Stimulated activated naive CD8-positive, alpha-beta T cell treated with anti-CD3 and anti-CD28 coated beads, Interleukin-15, Interleukin-2, amounts not matched to agents 100 U/mL and 50 U/mL, for 24 hours (primary cell): ENCODE measurements around the gene EFNA1.
"Not testable (repeated sequence)": the region's sequence is repeated elsewhere in the genome, so short reads cannot be mapped to it uniquely, and the experiment has no call there.

Experiments used
- ATAC-seq: fragments of 150-1000 bp; cut with Tn5 transposase; one replicate; pipeline ENCODE4 v1.10.0; 2021
- DNase-seq: peaks from one replicate; pipeline ENCODE4 v3.0.0; 2021

The EFNA1 gene

GRCh38 chr1:155092131-155092530 is 35.5 kb upstream of the EFNA1 start:
- no peak for DNase-seq
- ATAC-seq: no peak

- DNase-seq: no peak
- no peak for ATAC-seq
Measured at GRCh38 chr1:155092641-155093040, 35.0 kb upstream of the EFNA1 start.

- ATAC-seq (no peak), DNase-seq (no peak)
Measured at GRCh38 chr1:155093911-155094621, 33.6 kb upstream of the EFNA1 start.

GRCh38 chr1:155094622-155094948 is 33.1 kb upstream of the EFNA1 start:
- DNase-seq (no peak), ATAC-seq (no peak)

GRCh38 chr1:155099331-155099730 is 28.3 kb upstream of the EFNA1 start:
- ATAC-seq: no peak
- DNase-seq: no peak

- DNase-seq (no peak), ATAC-seq (no peak)
Measured at GRCh38 chr1:155103325-155103724, 24.4 kb upstream of the EFNA1 start.

GRCh38 chr1:155104605-155105534 is 22.8 kb upstream of the EFNA1 start:
- DNase-seq (no peak), ATAC-seq (no peak)

- ATAC-seq: no peak
- no peak for DNase-seq
Measured at GRCh38 chr1:155105604-155106011, 22.1 kb upstream of the EFNA1 start.

GRCh38 chr1:155106862-155107261 is 20.8 kb upstream of the EFNA1 start:
- ATAC-seq (no peak), DNase-seq (no peak)

- no peak for DNase-seq
- no peak for ATAC-seq
Measured at GRCh38 chr1:155107309-155108264, 20.1 kb upstream of the EFNA1 start.

GRCh38 chr1:155108296-155108695 is 19.4 kb upstream of the EFNA1 start:
- no peak for DNase-seq
- no peak for ATAC-seq

GRCh38 chr1:155110381-155110780 is 17.3 kb upstream of the EFNA1 start:
- no peak for DNase-seq
- ATAC-seq: no peak

GRCh38 chr1:155110826-155111225 is 16.9 kb upstream of the EFNA1 start:
- ATAC-seq (no peak), DNase-seq (no peak)

- ATAC-seq (no peak), DNase-seq (no peak)
Measured at GRCh38 chr1:155113450-155113980, 14.2 kb upstream of the EFNA1 start.

GRCh38 chr1:155116113-155116764 is 11.4 kb upstream of the EFNA1 start:
- ATAC-seq (no peak), DNase-seq (no peak)

- DNase-seq (no peak), ATAC-seq (no peak)
Measured at GRCh38 chr1:155117610-155118009, 10.1 kb upstream of the EFNA1 start.

GRCh38 chr1:155118090-155118489 is 9.6 kb upstream of the EFNA1 start:
- not testable (repeated sequence) for ATAC-seq, DNase-seq

- DNase-seq: no peak
- ATAC-seq: no peak
Measured at GRCh38 chr1:155120253-155120652, 7.4 kb upstream of the EFNA1 start.

- DNase-seq: no peak
- ATAC-seq: no peak
Measured at GRCh38 chr1:155121249-155121648, 6.4 kb upstream of the EFNA1 start.

GRCh38 chr1:155122308-155122707 is 5.4 kb upstream of the EFNA1 start:
- ATAC-seq: no peak
- DNase-seq: no peak

GRCh38 chr1:155123801-155124200 is 3.9 kb upstream of the EFNA1 start:
- ATAC-seq (no peak), DNase-seq (no peak)
